HepG2 (cell line): ENCODE data around the gene COQ3. TPM values are rescaled to one million over a fixed set of nuclear protein-coding genes. Genes with fewer than 3 reads are reported as not detected.

ENCODE experiments used
- ATAC-seq: fragments of 200-7000 bp; cut with Tn5 transposase; 3 replicates; pipeline ENCODE4 v1.9.1; 2020; ENCODE audit warnings: mild to moderate bottlenecking, moderate library complexity
- BruUV-seq: library from RNA; stranded (reverse); fragments of 400-500 nt; replicated peaks from 2 replicates; lab custom pipeline; 2021; lab: Mats Ljungman, UMichigan
- CTCF ChIA-PET: fragments of 300-600 bp; formaldehyde crosslinking; extraction: SDS; loops from one replicate; lab custom pipeline; 2021; ENCODE audit warnings: low total read pairs, inconsistent platforms, low intra/inter-chr PET ratio; lab: Yijun Ruan, JAX
- POLR2A ChIA-PET: fragments of 350-600 bp; sonication (Branson Sonifier 250); formaldehyde crosslinking; loops from one replicate; lab custom pipeline; 2020; ENCODE audit warnings: antibody characterized with exemption, inconsistent platforms; lab: Yijun Ruan, JAX
- DNase-seq: peaks from one replicate; pipeline ENCODE4 v3.0.0-alpha.2; 2015; ENCODE audit warnings: low spot score
- FAIRE-seq: peaks from 3 replicates; lab custom pipeline; 2011; peaks lifted over from hg19 to GRCh38; lab: Jason Lieb, UNC
- H2AFZ ChIP-seq: one replicate; pipeline ENCODE4 v1.6.1; 2011; ENCODE audit warnings: low read length, inconsistent platforms
- H3K27ac ChIP-seq: fragments of 300-600 bp; 3 replicates; pipeline ENCODE4 v1.8.0; 2011; ENCODE audit warnings: mixed run types, mild to moderate bottlenecking, mixed read lengths, low read length, inconsistent platforms; ENCODE audit not compliant: insufficient read depth; ENCODE audit errors: extremely low read length
- H3K27me3 ChIP-seq, 2 experiments: fragments of 200-600 bp in 1 of 2; 2 replicates in 1 of 2; 3 replicates in 1 of 2; pipeline versions ENCODE4 v1.6.0 to v1.8.0; 2011; ENCODE audit warnings: low read length in 2 of 2, mild to moderate bottlenecking in 2 of 2, moderate library complexity in 2 of 2, inconsistent platforms in 1 of 2; ENCODE audit not compliant: insufficient read depth in 2 of 2, control insufficient read depth in 1 of 2
- H3K36me3 ChIP-seq, 2 experiments: fragments of 200-600 bp in 1 of 2; replicated peaks in 1 of 2; 2 replicates in 1 of 2; 3 replicates in 1 of 2; pipeline versions ENCODE4 v1.5.1 to v1.8.0; 2011; ENCODE audit warnings: low read length in 2 of 2, inconsistent platforms in 1 of 2; ENCODE audit not compliant: insufficient read depth in 2 of 2, control insufficient read depth in 1 of 2
- H3K4me1 ChIP-seq: 2 replicates; pipeline ENCODE4 v1.5.1; 2012; ENCODE audit warnings: low read length, inconsistent platforms; ENCODE audit not compliant: insufficient read depth
- H3K4me2 ChIP-seq: 2 replicates; pipeline ENCODE4 v1.6.0; 2011; ENCODE audit warnings: low read depth, low read length, inconsistent platforms
- H3K4me3 ChIP-seq, 3 experiments: fragments of 200-600 bp in 1 of 3; sonication (generic), shearing (Covaris generic) in 1 of 3; replicated peaks in 1 of 3; 2 replicates each; pipeline ENCODE4 v1.5.1; 2011 to 2016; ENCODE audit warnings: low read length in 3 of 3, inconsistent platforms in 2 of 3, low read depth in 2 of 3, mild to moderate bottlenecking in 2 of 3, control low read depth in 1 of 3, mixed read lengths in 1 of 3; ENCODE audit not compliant: insufficient read depth in 1 of 3
- H3K79me2 ChIP-seq: one replicate; pipeline ENCODE4 v1.6.1; 2011; ENCODE audit warnings: low read length, inconsistent platforms; ENCODE audit not compliant: insufficient read depth
- H3K9ac ChIP-seq: 2 replicates; pipeline ENCODE4 v1.6.0; 2011; ENCODE audit warnings: mild to moderate bottlenecking, low read depth, low read length, inconsistent platforms; ENCODE audit not compliant: insufficient read depth
- H3K9me3 ChIP-seq: 2 replicates; pipeline ENCODE4 v1.5.1; 2012; ENCODE audit warnings: mild to moderate bottlenecking, low read length
- H4K20me1 ChIP-seq: 2 replicates; pipeline ENCODE4 v1.6.0; 2011; ENCODE audit warnings: inconsistent platforms, mild to moderate bottlenecking, low read length, moderate library complexity; ENCODE audit not compliant: insufficient read depth
- HHEX ChIP-seq: IDR thresholded peaks from 2 replicates; pipeline ENCODE4 v1.6.1; 2016; ENCODE audit warnings: control low read depth
- MIER3 ChIP-seq: IDR thresholded peaks from 2 replicates; pipeline ENCODE4 v1.6.1; 2016; ENCODE audit warnings: missing compliant biosample characterization, borderline replicate concordance
- MYC ChIP-seq: sonication (generic); formaldehyde crosslinking; IDR thresholded peaks from 2 replicates; pipeline ENCODE4 v1.9.0; 2021; ENCODE audit warnings: missing genetic modification reagents, borderline replicate concordance
- NFRKB ChIP-seq: fragments of 450-650 bp; IDR thresholded peaks from 2 replicates; pipeline ENCODE4 v1.6.1; 2017
- SMAD1 ChIP-seq: sonication (generic); formaldehyde crosslinking; IDR thresholded peaks from 2 replicates; pipeline ENCODE4 v1.4.0; 2020; ENCODE audit warnings: missing genetic modification reagents, low read depth, mild to moderate bottlenecking, borderline replicate concordance
- ZFP62 ChIP-seq: sonication (generic); formaldehyde crosslinking; IDR thresholded peaks from 2 replicates; pipeline ENCODE4 v1.4.0; 2020; ENCODE audit warnings: missing genetic modification reagents
- ZKSCAN5 ChIP-seq: sonication (generic); formaldehyde crosslinking; IDR thresholded peaks from 2 replicates; pipeline ENCODE4 v1.5.1; 2020; ENCODE audit warnings: mild to moderate bottlenecking, missing genetic modification reagents
- ZNF737 ChIP-seq: sonication (generic); formaldehyde crosslinking; IDR thresholded peaks from 2 replicates; pipeline ENCODE4 v1.5.0; 2020; ENCODE audit warnings: missing genetic modification reagents, mild to moderate bottlenecking, borderline replicate concordance
- WGBS: methylation state at CpG from one replicate; pipeline ENCODE4 v1.1.6; 2017; ENCODE audit warnings: low lambda C conversion rate; 5-methylcytosine and 5-hydroxymethylcytosine counted together
- in situ Hi-C: cut with HindIII; loops from 2 replicates; pipeline ENCODE4 v1.10.0; 2017; ENCODE audit warnings: low pct_unique_long_range_greater_than_20kb; ENCODE audit not compliant: extremely low pct_ligation_motif_present
- intact Hi-C: fragments of 100-400 bp; cut with micrococcal nuclease; formaldehyde crosslinking; loops from one replicate; pipeline ENCODE4 v1.10.0; 2022; ENCODE audit not compliant: unreplicated experiment
- polyA plus RNA-seq, 8 experiments: library from polyadenylated mRNA; depleted of rRNA in 3 of 8; stranded (reverse) in 7 of 8; unstranded in 1 of 8; fragments of >200 nt; fragmentation: Illumina TruSeq in 4 of 8; extraction: Trizol in 4 of 8; gene quantifications; 2 replicates each; pipeline versions ENCODE4 v1.2.1 to v1.2.3, GENCODE V29; 2011 to 2016; ENCODE audit warnings: low read depth in 4 of 8, missing spikeins in 1 of 8, mixed read lengths in 1 of 8; ENCODE audit not compliant: insufficient read depth in 1 of 8
- total RNA-seq, 5 experiments: library from RNA; depleted of rRNA; stranded (reverse); fragments of >200 nt; fragmentation: Illumina TruSeq; extraction: Trizol; gene quantifications; 2 replicates each; pipeline ENCODE4 v1.2.3, GENCODE V29; 2016; ENCODE audit warnings: low read depth in 1 of 5
- TF ChIP-seq, protein P1 (sequence below): sonication (generic); formaldehyde crosslinking; IDR thresholded peaks from 2 replicates; pipeline ENCODE4 v1.4.0; 2020; ENCODE audit warnings: missing genetic modification reagents, borderline replicate concordance
- TF ChIP-seq, protein P2 (sequence below): sonication (generic); formaldehyde crosslinking; IDR thresholded peaks from 2 replicates; pipeline ENCODE4 v1.4.0; 2020; ENCODE audit warnings: mild to moderate bottlenecking, missing genetic modification reagents, borderline replicate concordance
- TF ChIP-seq, protein P3 (sequence below): sonication (generic); formaldehyde crosslinking; IDR thresholded peaks from 2 replicates; pipeline ENCODE4 v1.5.0; 2020; ENCODE audit warnings: missing genetic modification reagents

COQ3 gene
- total and polyA plus RNA-seq, 2 of the 13 experiments (the other 11 are each of a cell fraction or from before 2014, with no cell fraction given) = 5.3 to 20.5 TPM

DNA sequence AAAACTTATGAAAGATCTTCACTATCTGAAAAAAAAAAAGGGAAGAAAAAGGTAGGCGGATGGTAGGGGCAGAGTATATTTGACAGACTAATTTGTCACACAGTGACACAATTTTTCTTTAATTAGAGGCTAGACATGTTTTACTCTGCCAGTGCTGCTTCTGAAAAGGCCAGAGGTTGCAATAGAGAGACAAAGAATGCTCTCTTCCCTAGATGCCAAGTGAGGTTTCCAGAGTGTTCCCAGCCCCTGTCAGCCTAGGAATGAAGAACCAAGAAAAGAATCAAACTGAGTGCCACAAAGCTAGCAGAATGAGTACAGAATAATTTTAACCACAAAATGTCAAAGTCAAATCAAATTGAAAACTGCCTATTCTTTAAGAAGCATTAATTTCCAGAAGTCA, 18.1 kb upstream of the COQ3 start:
- Histone ChIP-seq H3K36me3 (peaks cover 7 to 67% of the 10 kb centered on the region in 2 experiments), H3K27me3 (no peaks in the 10 kb centered on the region; a peak in 1 of 5 replicates), H4K20me1 (peaks cover 33% of the 10 kb centered on the region), H3K27ac (no peak overlapping the region), H3K79me2 (peaks cover 59% of the 10 kb centered on the region), H2AFZ (no peak overlapping the region), H3K9ac (no peak overlapping the region), H3K4me1 (no peaks in the 10 kb centered on the region), H3K4me3 (no peak overlapping the region), H3K4me2 (no peak overlapping the region), H3K9me3 (no peaks in the 10 kb centered on the region)
- DNase-seq = no peak
- TF ChIP-seq HHEX (CRISPR knock-in tag) (no peak), MYC (CRISPR knock-in tag) (no peak), ZNF737 (no peak), ZFP62 (CRISPR knock-in tag) (no peak), MIER3 (CRISPR knock-in tag) (no peak), SMAD1 (CRISPR knock-in tag) (no peak), ZKSCAN5 (CRISPR knock-in tag) (no peak), NFRKB (no peak)
- TF ChIP-seq, protein P1, sequence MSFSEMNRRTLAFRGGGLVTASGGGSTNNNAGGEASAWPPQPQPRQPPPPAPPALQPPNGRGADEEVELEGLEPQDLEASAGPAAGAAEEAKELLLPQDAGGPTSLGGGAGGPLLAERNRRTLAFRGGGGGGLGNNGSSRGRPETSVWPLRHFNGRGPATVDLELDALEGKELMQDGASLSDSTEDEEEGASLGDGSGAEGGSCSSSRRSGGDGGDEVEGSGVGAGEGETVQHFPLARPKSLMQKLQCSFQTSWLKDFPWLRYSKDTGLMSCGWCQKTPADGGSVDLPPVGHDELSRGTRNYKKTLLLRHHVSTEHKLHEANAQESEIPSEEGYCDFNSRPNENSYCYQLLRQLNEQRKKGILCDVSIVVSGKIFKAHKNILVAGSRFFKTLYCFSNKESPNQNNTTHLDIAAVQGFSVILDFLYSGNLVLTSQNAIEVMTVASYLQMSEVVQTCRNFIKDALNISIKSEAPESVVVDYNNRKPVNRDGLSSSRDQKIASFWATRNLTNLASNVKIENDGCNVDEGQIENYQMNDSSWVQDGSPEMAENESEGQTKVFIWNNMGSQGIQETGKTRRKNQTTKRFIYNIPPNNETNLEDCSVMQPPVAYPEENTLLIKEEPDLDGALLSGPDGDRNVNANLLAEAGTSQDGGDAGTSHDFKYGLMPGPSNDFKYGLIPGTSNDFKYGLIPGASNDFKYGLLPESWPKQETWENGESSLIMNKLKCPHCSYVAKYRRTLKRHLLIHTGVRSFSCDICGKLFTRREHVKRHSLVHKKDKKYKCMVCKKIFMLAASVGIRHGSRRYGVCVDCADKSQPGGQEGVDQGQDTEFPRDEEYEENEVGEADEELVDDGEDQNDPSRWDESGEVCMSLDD (CRISPR knock-in tag) = no peak
- TF ChIP-seq, protein P2, sequence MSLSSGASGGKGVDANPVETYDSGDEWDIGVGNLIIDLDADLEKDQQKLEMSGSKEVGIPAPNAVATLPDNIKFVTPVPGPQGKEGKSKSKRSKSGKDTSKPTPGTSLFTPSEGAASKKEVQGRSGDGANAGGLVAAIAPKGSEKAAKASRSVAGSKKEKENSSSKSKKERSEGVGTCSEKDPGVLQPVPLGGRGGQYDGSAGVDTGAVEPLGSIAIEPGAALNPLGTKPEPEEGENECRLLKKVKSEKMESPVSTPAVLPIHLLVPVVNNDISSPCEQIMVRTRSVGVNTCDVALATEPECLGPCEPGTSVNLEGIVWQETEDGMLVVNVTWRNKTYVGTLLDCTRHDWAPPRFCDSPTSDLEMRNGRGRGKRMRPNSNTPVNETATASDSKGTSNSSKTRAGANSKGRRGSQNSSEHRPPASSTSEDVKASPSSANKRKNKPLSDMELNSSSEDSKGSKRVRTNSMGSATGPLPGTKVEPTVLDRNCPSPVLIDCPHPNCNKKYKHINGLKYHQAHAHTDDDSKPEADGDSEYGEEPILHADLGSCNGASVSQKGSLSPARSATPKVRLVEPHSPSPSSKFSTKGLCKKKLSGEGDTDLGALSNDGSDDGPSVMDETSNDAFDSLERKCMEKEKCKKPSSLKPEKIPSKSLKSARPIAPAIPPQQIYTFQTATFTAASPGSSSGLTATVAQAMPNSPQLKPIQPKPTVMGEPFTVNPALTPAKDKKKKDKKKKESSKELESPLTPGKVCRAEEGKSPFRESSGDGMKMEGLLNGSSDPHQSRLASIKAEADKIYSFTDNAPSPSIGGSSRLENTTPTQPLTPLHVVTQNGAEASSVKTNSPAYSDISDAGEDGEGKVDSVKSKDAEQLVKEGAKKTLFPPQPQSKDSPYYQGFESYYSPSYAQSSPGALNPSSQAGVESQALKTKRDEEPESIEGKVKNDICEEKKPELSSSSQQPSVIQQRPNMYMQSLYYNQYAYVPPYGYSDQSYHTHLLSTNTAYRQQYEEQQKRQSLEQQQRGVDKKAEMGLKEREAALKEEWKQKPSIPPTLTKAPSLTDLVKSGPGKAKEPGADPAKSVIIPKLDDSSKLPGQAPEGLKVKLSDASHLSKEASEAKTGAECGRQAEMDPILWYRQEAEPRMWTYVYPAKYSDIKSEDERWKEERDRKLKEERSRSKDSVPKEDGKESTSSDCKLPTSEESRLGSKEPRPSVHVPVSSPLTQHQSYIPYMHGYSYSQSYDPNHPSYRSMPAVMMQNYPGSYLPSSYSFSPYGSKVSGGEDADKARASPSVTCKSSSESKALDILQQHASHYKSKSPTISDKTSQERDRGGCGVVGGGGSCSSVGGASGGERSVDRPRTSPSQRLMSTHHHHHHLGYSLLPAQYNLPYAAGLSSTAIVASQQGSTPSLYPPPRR (CRISPR knock-in tag) = no peak
- TF ChIP-seq, protein P3, sequence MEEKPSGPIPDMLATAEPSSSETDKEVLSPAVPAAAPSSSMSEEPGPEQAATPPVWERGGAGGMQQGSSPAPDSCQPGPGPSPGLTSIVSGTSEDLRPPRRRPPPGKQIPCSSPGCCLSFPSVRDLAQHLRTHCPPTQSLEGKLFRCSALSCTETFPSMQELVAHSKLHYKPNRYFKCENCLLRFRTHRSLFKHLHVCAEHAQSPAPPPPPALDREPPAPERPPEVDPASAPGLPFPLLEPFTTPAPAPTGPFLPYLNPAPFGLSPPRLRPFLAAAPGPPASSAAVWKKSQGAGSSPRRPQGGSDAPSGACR (CRISPR knock-in tag) = no peak
- WGBS = 98% methylated on average over 1 of the region's 1 CpG
- ATAC-seq = no peak
- POLR2A ChIA-PET = interaction anchor here (1.9 kb wide), 1 partner anchor 13 kb away, joined by 8 read pairs; the partner anchor contains the start of gene PNISR
- in situ Hi-C loops (no loop called here), intact Hi-C loops (no loop called here)
- CTCF ChIA-PET = no interaction called here
- no peak for FAIRE-seq
- no TSS peak for BruUV-seq
